GM21619 (cell line): ENCODE results near the gene IGF2R.
"Not testable (repeated sequence)": the region's sequence is repeated elsewhere in the genome, so short reads cannot be mapped to it uniquely, and the experiment has no call there.

Experiments used
- ATAC-seq: cut with Tn5 transposase; IDR thresholded peaks from one replicate; pipeline ENCODE4 v1.9.1; 2021; ENCODE audit not compliant: unreplicated experiment

The IGF2R gene

DNA sequence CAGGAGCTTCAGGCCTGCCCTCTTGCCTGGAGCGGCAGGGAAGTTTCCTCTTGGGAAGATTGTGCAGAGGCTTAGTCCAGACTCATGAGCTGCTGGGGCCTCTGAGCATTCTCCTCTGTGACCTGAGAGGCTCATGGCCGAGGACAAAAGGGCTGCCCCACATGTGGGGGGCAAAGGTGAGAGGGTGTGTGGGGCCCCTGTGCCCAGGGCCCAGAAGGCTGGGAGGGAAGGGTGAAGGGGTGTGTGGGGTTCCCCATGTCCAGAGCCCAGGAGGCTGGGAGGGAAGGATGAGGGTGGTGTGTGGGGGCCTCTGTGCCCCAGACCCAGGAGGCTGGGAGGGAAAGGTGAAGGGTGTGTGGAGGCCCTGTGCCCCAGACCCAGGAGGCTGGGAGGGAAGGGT, 101.9 kb downstream of the IGF2R start:
- ATAC-seq: no peak

- ATAC-seq: no peak
Observed at GRCh38 chr6:160071805-160072690, 103.2 kb downstream of the IGF2R start.

DNA sequence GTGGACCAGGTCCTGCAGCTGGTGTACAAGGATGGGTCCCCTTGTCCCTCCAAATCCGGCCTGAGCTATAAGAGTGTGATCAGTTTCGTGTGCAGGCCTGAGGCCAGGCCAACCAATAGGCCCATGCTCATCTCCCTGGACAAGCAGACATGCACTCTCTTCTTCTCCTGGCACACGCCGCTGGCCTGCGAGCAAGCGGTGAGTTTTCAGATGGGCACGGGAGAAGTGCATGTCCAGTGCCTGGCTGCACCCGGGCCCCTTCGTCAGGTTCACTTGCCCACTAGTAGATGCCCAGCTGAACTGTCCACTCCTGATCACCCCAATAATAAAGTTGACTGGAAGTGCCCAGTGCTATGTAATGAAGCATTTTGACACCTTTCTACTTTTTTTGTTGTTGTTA, 104.4 kb downstream of the IGF2R start:
- no peak for ATAC-seq

DNA sequence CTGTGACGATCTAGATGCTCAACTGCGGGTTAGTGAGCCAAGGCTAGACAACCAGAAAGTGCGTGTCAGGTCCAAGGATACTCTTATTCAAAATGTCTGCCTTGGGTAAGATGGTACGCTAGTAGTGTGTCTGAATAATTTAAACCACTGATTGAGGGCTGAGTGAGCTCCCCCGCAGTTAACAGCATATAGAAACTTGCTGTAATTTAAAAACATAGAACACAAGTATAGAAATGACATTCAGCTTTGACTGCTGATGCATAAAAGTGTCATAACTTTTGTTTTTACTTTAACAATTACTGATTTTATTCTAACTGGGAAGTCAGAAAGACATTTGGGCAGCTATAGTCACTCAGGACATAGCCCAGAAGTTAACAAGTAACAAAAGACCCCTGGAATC, 107.1 kb downstream of the IGF2R start:
- ATAC-seq: no peak

GRCh38 chr6:160077024-160077423, 108.1 kb downstream of the IGF2R start:
- ATAC-seq: no peak

- ATAC-seq: no peak
Observed at GRCh38 chr6:160077526-160077925, 108.6 kb downstream of the IGF2R start.

DNA sequence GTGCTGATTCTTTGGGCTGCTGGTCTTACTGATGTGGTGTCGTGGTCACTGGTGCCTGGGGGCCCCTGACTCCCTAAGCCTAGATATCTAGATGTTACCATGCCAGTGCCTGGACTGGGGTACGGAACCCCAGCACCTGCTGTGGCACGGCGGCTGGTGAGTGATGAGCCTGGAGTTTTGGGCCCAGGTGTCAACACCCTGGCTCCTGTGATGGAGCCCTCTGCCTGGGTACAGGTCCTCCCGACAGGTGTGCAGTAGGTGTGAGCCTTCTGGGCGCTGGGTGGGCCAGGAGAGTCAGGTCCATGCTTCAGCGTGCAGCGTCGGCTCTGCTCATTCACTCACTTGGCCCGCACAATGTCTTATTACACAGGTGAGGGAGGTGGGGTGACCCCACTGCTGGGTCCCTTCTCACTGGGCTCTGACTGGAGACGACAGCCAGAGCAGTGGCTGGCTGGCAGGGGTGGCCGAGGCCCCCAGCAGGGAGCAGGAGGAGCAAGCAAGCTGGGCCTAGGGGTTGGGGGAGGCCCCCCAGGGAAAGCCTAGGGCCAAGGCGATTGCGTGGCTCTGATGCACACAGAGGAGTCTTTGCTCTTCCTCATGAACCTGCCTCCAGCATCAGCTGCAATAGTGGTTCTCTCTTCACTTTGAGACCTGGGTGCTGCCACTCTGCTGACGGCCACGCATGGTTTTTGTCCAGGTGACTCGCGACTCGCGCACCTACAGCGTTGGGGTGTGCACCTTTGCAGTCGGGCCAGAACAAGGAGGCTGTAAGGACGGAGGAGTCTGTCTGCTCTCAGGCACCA, 110.2 kb downstream of the IGF2R start:
- ATAC-seq: no peak

- no peak for ATAC-seq
Observed at GRCh38 chr6:160079686-160080043, 110.8 kb downstream of the IGF2R start.

GRCh38 chr6:160080097-160080496, 111.2 kb downstream of the IGF2R start:
- no peak for ATAC-seq

- no peak for ATAC-seq
Observed at GRCh38 chr6:160081398-160081797, 112.5 kb downstream of the IGF2R start.

DNA sequence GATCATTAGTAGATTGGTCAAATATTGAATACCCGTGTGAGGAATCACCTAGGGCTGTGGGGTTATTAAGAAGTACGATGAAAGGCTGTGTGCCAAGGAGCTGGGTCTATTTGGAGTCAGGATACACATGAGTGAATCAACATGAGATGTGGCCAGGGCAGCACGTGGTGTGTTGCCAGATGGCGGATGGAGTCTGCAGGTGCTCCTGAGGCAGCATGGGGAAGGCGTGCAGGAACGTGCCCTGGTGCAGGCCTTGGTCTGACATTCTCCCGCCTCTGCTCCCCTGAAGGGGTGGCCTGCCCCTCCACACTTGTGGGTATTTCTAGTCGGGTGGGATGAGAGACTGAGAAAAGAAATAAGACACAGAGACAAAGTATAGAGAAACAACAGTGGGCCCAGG, 113.7 kb downstream of the IGF2R start:
- no peak for ATAC-seq

GRCh38 chr6:160084198-160084776, 115.4 kb downstream of the IGF2R start:
- no peak for ATAC-seq

- ATAC-seq: no peak
Observed at GRCh38 chr6:160085226-160085625, 116.3 kb downstream of the IGF2R start.

GRCh38 chr6:160085713-160086505, 117.0 kb downstream of the IGF2R start:
- no peak for ATAC-seq

DNA sequence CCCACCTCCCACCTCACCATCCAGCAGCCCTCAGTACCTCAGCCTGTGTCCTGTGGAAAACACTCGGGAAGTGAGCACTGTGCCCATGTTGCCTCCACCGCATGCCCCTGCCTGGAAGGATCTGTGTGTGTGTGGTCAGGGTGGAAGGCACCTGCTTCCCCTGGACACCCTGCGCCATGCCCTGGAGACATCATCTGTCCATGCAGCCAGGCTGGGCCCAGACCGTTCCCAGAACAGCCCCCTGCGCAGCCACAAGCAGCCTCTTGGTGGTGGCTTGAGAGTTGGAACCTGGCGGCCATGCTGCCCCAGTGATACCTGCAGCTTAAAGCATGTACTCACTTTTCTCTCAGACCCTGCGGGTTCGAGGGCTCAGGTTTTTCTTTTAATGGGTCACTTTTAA, 117.9 kb downstream of the IGF2R start:
- ATAC-seq: no peak

GRCh38 chr6:160088069-160088783, 119.3 kb downstream of the IGF2R start:
- ATAC-seq: no peak

DNA sequence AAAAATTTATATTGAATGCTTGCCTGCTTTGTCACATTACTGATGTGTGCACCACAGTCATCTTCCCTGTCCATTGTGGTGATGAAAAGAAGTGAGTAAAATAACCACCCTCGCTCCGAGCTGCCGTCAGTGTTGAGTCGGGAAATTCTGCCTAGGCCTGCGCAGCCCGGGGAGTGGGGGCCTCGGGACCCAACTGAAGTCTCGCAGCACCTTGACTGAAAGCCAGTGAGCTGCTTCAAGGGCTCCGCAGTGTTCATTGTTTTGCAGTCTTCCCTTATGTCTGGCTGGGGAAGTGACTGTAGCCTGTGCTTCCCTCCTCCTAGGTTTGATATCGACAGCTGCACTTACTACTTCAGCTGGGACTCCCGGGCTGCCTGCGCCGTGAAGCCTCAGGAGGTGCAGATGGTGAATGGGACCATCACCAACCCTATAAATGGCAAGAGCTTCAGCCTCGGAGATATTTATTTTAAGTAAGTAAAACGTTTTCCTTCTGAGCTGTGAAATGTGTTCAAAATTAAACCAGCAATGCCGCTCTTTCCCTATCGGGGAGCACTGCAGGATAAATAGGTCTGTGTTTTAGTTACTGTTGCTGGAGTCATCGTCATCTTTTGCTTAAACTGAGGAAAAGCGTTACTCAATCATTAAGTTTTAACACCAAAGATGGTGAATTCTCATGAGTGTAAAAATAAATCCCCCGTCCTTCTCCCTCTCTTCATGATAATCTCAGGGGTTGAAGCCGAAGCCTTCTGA, 120.1 kb downstream of the IGF2R start:
- no peak for ATAC-seq

DNA sequence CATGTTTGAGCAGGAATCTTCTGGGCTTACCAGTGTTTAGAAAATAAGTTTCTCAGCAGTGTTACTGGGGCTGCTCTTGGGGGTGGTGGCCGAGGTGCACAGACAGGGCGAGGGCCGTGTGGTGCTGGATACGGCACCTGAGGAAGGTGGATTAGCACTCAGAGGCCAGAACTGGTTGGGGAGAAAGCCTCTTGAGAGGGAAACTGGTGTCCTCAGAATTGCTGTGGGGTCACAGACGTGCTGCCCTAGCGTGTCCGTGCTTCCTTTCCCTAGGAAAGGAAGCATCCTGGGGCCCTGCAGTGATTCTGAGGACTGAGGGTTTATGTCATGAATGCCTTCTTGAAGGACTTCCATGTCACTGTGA, 120.6 kb downstream of the IGF2R start:
- ATAC-seq: no peak

DNA sequence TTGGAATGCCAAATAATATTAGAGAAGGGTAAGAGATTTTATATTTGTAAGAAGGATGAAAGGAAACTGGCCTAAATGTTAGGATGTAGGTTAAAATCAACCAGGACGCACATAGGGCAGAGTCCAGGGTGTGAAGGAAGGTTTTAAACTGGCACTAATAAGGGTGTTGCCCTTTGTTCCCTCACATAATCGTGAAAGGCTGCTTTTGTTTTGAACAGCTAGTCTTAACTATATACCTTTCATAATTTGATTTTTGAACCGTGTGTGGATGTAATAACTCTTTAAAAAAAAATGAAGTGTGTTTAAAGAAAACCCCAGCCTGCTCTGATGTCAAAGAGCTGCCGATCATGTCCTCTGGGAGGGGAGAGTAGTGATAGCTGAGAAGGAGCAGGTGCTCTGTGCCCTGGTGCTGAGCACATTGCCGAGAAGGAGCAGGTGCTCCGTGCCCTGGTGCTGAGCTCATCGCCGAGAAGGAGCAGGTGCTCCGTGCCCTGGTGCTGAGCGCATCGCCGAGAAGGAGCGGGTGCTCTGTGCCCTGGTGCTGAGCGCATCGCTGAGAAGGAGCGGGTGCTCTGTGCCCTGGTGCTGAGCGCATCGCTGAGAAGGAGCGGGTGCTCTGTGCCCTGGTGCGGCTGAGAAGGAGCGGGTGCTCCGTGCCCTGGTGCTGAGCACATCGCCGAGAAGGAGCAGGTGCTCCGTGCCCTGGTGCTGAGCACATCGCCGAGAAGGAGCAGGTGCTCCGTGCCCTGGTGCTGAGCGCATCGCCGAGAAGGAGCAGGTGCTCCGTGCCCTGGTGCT, 121.8 kb downstream of the IGF2R start:
- ATAC-seq: not testable (repeated sequence)
